LHCN-M2 (cell line): ENCODE data around the gene SCAI. TPM values are rescaled to one million over a fixed set of nuclear protein-coding genes. Genes with fewer than 3 reads are reported as not detected.
"Not testable (repeated sequence)": the region's sequence is repeated elsewhere in the genome, so short reads cannot be mapped to it uniquely, and the experiment has no call there.

ENCODE experiments used
- DNase-seq: peaks from one replicate; pipeline ENCODE4 v3.0.0-alpha.2; 2012; ENCODE audit warnings: low read depth
- total RNA-seq: library from RNA; depleted of rRNA; stranded (reverse); fragments of >200 nt; gene quantifications from 2 replicates; pipeline ENCODE4 v1.2.3, GENCODE V29; 2014

Gene SCAI
- total RNA-seq, 1 experiment from 2014 or later = 6.1 TPM

- peak; percentile 33 for DNase-seq
These were observed 36.9 kb downstream of the SCAI start for GRCh38 chr9:125106285-125106893.

- no peak for DNase-seq
These were observed 39.4 kb downstream of the SCAI start for GRCh38 chr9:125103770-125104460.

GRCh38 chr9:125103021-125103420 is 40.3 kb downstream of the SCAI start:
- no peak for DNase-seq

GRCh38 chr9:125100822-125101221 is 42.5 kb downstream of the SCAI start:
- DNase-seq = no peak

- DNase-seq = no peak
These were observed 43.5 kb downstream of the SCAI start for GRCh38 chr9:125099816-125100215.

GRCh38 chr9:125095821-125096443 is 47.4 kb downstream of the SCAI start:
- no peak for DNase-seq

- DNase-seq = no peak
These were observed 52.2 kb downstream of the SCAI start for GRCh38 chr9:125091121-125091520.

- DNase-seq = no peak
These were observed 54.0 kb downstream of the SCAI start for GRCh38 chr9:125089331-125089730.

- DNase-seq = no peak
These were observed 54.6 kb downstream of the SCAI start for GRCh38 chr9:125088752-125089151.

GRCh38 chr9:125085703-125086477 is 57.4 kb downstream of the SCAI start:
- DNase-seq = no peak

- not testable (repeated sequence) for DNase-seq
These were observed 61.1 kb downstream of the SCAI start for GRCh38 chr9:125082197-125082596.

GRCh38 chr9:125080797-125081196 is 62.5 kb downstream of the SCAI start:
- DNase-seq = not testable (repeated sequence)

- DNase-seq = no peak
These were observed 63.4 kb downstream of the SCAI start for GRCh38 chr9:125079931-125080330.

- DNase-seq = peak; percentile 8
These were observed 67.3 kb downstream of the SCAI start for GRCh38 chr9:125075997-125076396.

- DNase-seq = peak; percentile 9
These were observed 68.4 kb downstream of the SCAI start for GRCh38 chr9:125074976-125075375.

- no peak for DNase-seq
These were observed 76.3 kb downstream of the SCAI start for GRCh38 chr9:125066839-125067619.

GRCh38 chr9:125061391-125061790 is 81.9 kb downstream of the SCAI start:
- no peak for DNase-seq

GRCh38 chr9:125049212-125050049 is 93.9 kb downstream of the SCAI start:
- DNase-seq = no peak

GRCh38 chr9:125043631-125044030 is 99.7 kb downstream of the SCAI start:
- no peak for DNase-seq

- DNase-seq = no peak
These were observed 100.2 kb downstream of the SCAI start for GRCh38 chr9:125043148-125043547.
